Mucosa of descending colon (tissue), 3 donors: ENCODE measurements around the gene IDH3A. TPM values are rescaled to one million over a fixed set of nuclear protein-coding genes. Genes with fewer than 3 reads are reported as not detected.

Experiments used
- ATAC-seq: fragments of 200-7000 bp; cut with Tn5 transposase; one replicate; pipeline ENCODE4 v1.9.1; 2020; ENCODE audit warnings: mild to moderate bottlenecking, moderate library complexity
- DNase-seq, 3 donors: peaks; one replicate each; pipeline ENCODE4 v3.0.0-alpha.2; 2020
- H3K36me3 ChIP-seq: fragments of 200-600 bp; one replicate; pipeline ENCODE4 v1.8.0; 2021; ENCODE audit warnings: low read depth, mild to moderate bottlenecking
- H3K4me1 ChIP-seq: fragments of 200-600 bp; one replicate; pipeline ENCODE4 v1.8.0; 2021; ENCODE audit warnings: low read depth, mild to moderate bottlenecking
- H3K4me3 ChIP-seq: fragments of 200-600 bp; one replicate; pipeline ENCODE4 v1.8.0; 2021; ENCODE audit warnings: mild to moderate bottlenecking
- H3K9me3 ChIP-seq: fragments of 200-600 bp; one replicate; pipeline ENCODE4 v1.8.0; 2021; ENCODE audit warnings: mild to moderate bottlenecking
- CTCF ChIP-seq: fragments of 200-600 bp; IDR thresholded peaks from one replicate; pipeline ENCODE4 v1.8.0; 2022; ENCODE audit warnings: antibody characterized with exemption, mild to moderate bottlenecking
- intact Hi-C, 2 donors: fragments of 100-400 bp; cut with DNase I in 1 of 2; cut with micrococcal nuclease in 1 of 2; formaldehyde crosslinking; loops; one replicate each; pipeline versions ENCODE4 v1.11.0 to v1.11.1; 2022; cut with DNase I, micrococcal nuclease
- total RNA-seq, 3 donors: library from RNA; stranded (reverse); fragmentation: NEBNext Ultra II Directional in 2 of 3; extraction: Animal tissue kit (Norgen Biotek cat#: 25700) in 2 of 3; gene quantifications; one replicate each; pipeline versions ENCODE4 v1.2.1 to v1.2.4, GENCODE V29; 2021 to 2023
- donor health status: DM: no; HTN: no; CAD: no; lungs with moderate emphysema.
- donor health status: DM: no; HTN: no; CAD: no.
- donor health status: DM: no; HTN: yes; CAD: no.

Gene IDH3A
- total RNA-seq, 3 donors from 2014 or later = 183 to 227 (median 207) TPM

GRCh38 chr15:78208341-78208844 is 59.2 kb downstream of the IDH3A start:
- no peak for DNase-seq
- no peak for ATAC-seq
- peaks cover 25% of the 10 kb centered on the region for H3K4me1 ChIP-seq

GRCh38 chr15:78208887-78209645 is 59.9 kb downstream of the IDH3A start:
- Histone ChIP-seq H3K9me3 (no peaks in the 10 kb centered on the region), H3K36me3 (no peaks in the 10 kb centered on the region), H3K4me3 (no peak overlapping the region), H3K4me1 (peaks cover 25% of the 10 kb centered on the region)
- peak in 2 of 3 donors; percentile 51 to 53 for DNase-seq
- intact Hi-C loops = no loop called here
- no peak for TF ChIP-seq CTCF
- ATAC-seq = peak; percentile 36

More at GRCh38 chr15:78208341-78208844, 59.2 kb downstream of the IDH3A start:
- intact Hi-C loops = no loop called here
- Histone ChIP-seq H3K4me3 (no peak overlapping the region), H3K9me3 (no peaks in the 10 kb centered on the region), H3K36me3 (no peaks in the 10 kb centered on the region)
- no peak for TF ChIP-seq CTCF

- peak; percentile 55 for ATAC-seq
- no peak overlapping the region for H3K4me3 ChIP-seq
- no peaks in the 10 kb centered on the region for H3K9me3 ChIP-seq
- peak; percentile 62 to 78 (median 66) for DNase-seq
- H3K36me3 ChIP-seq = no peaks in the 10 kb centered on the region
- intact Hi-C loops = no loop called here
- peaks cover 25% of the 10 kb centered on the region for H3K4me1 ChIP-seq
- no peak for TF ChIP-seq CTCF
These were observed 60.6 kb downstream of the IDH3A start for GRCh38 chr15:78209646-78210348.

- intact Hi-C loops = no loop called here
- Histone ChIP-seq H3K4me3 (no peak overlapping the region), H3K9me3 (no peaks in the 10 kb centered on the region), H3K4me1 (peaks cover 30% of the 10 kb centered on the region), H3K36me3 (no peaks in the 10 kb centered on the region)
- TF ChIP-seq CTCF = no peak
- ATAC-seq (peak; percentile 56), DNase-seq (peak in 1 of 3 donors; percentile 45)
These were observed 61.2 kb downstream of the IDH3A start for GRCh38 chr15:78210349-78210717.

- no peak for TF ChIP-seq CTCF
- H3K4me1 ChIP-seq = peaks cover 40% of the 10 kb centered on the region
- DNase-seq = no peak
These were observed 62.2 kb downstream of the IDH3A start for GRCh38 chr15:78211189-78211921.

More at GRCh38 chr15:78211189-78211921, 62.2 kb downstream of the IDH3A start:
- no peak for ATAC-seq
- Histone ChIP-seq H3K9me3 (no peaks in the 10 kb centered on the region), H3K36me3 (no peaks in the 10 kb centered on the region), H3K4me3 (no peak overlapping the region)
- intact Hi-C loops = no loop called here
